HCT116 (cell line): ENCODE measurements around the gene MANEAL. TPM values are rescaled to one million over a fixed set of nuclear protein-coding genes. Genes with fewer than 3 reads are reported as not detected.

Source experiments
- ATAC-seq: fragments of 200-7000 bp; cut with Tn5 transposase; 2 replicates; pipeline ENCODE4 v1.9.1; 2020; ENCODE audit warnings: mild to moderate bottlenecking, moderate library complexity
- BruUV-seq: library from RNA; stranded (reverse); fragments of 400-500 nt; replicated peaks from 2 replicates; lab custom pipeline; 2021; lab: Mats Ljungman, UMichigan
- CTCF ChIA-PET: fragments of 300-600 bp; sonication (Branson Sonifier 250); formaldehyde crosslinking; loops from one replicate; lab custom pipeline; 2021; ENCODE audit warnings: antibody characterized with exemption; lab: Charles Lee
- POLR2A ChIA-PET: fragments of 300-600, 350-600 bp; sonication (Branson Sonifier 250); formaldehyde crosslinking; loops from one replicate; lab custom pipeline; 2021; ENCODE audit warnings: antibody characterized with exemption; lab: Charles Lee
- RAD21 ChIA-PET, 2 experiments: fragments of 300-600 bp; sonication (Branson Sonifier 250); formaldehyde crosslinking; loops; one replicate each; lab custom pipeline; 2023; ENCODE audit warnings: low total read pairs in 2 of 2; ENCODE audit not compliant: uncharacterized antibody in 2 of 2, unreplicated experiment in 2 of 2, low non-redundant PET in 1 of 2; lab: Charles Lee
- DNase-seq: peaks from one replicate; pipeline ENCODE4 v3.0.0-alpha.2; 2010; ENCODE audit warnings: low read depth, low spot score
- H2AFZ ChIP-seq: fragments of 200-600 bp; shearing (Covaris generic), sonication (generic); 2 replicates; pipeline ENCODE4 v1.6.1; 2017; ENCODE audit warnings: low read depth, mixed run types, mixed read lengths, antibody characterized with exemption, low read length; ENCODE audit not compliant: poor library complexity, severe bottlenecking
- H3K27ac ChIP-seq: 2 replicates; pipeline ENCODE4 v1.5.1; 2012; ENCODE audit warnings: low read depth, low read length
- H3K27me3 ChIP-seq: fragments of 200-600 bp; sonication (generic); 2 replicates; pipeline ENCODE4 v1.6.1; 2016; ENCODE audit warnings: mixed run types, low read length, mixed read lengths; ENCODE audit not compliant: insufficient read depth
- H3K36me3 ChIP-seq, 2 experiments: fragments of 200-500 bp in 1 of 2; fragments of 200-600 bp in 1 of 2; sonication (Bioruptor generic) in 1 of 2; sonication (generic) in 1 of 2; 2 replicates each; pipeline versions ENCODE4 v1.5.1 to v1.6.1; 2014 to 2016; ENCODE audit warnings: low read length in 2 of 2, inconsistent platforms in 1 of 2, mixed read lengths in 1 of 2, mixed run types in 1 of 2; ENCODE audit not compliant: insufficient read depth in 2 of 2, control insufficient read depth in 1 of 2
- H3K4me1 ChIP-seq, 2 experiments: fragments of 200-600 bp in 1 of 2; sonication (generic) in 1 of 2; 2 replicates each; pipeline versions ENCODE4 v1.5.1 to v1.6.1; 2012 to 2017; ENCODE audit warnings: low read length in 2 of 2, inconsistent platforms in 1 of 2, mild to moderate bottlenecking in 1 of 2, mixed read lengths in 1 of 2, mixed run types in 1 of 2, moderate library complexity in 1 of 2; ENCODE audit not compliant: insufficient read depth in 2 of 2, control insufficient read depth in 1 of 2
- H3K4me2 ChIP-seq: fragments of 200-600 bp; sonication (generic); 2 replicates; pipeline ENCODE4 v1.6.1; 2017; ENCODE audit warnings: mixed run types, low read length, mixed read lengths
- H3K4me3 ChIP-seq, 2 experiments: fragments of 200-600 bp in 1 of 2; sonication (generic) in 1 of 2; replicated peaks in 1 of 2; 2 replicates each; pipeline ENCODE4 v1.5.1; 2011 to 2016; ENCODE audit warnings: low read length in 2 of 2, control low read depth in 1 of 2, low read depth in 1 of 2, mild to moderate bottlenecking in 1 of 2, mixed read lengths in 1 of 2, mixed run types in 1 of 2
- H3K79me2 ChIP-seq: fragments of 200-600 bp; sonication (generic); 2 replicates; pipeline ENCODE4 v1.6.1; 2017; ENCODE audit warnings: mild to moderate bottlenecking, mixed run types, low read length, moderate library complexity, mixed read lengths; ENCODE audit not compliant: insufficient read depth
- H3K9ac ChIP-seq: fragments of 200-600 bp; sonication (generic); 2 replicates; pipeline ENCODE4 v1.6.1; 2016; ENCODE audit warnings: low read length, mixed read lengths
- H3K9me2 ChIP-seq: fragments of 200-600 bp; sonication (generic), shearing (Covaris generic); 2 replicates; pipeline ENCODE4 v1.6.1; 2017; ENCODE audit warnings: mixed run types, mild to moderate bottlenecking, moderate library complexity; ENCODE audit not compliant: insufficient read depth
- H3K9me3 ChIP-seq, 2 experiments: fragments of 200-500 bp in 1 of 2; fragments of 200-600 bp in 1 of 2; sonication (Bioruptor generic) in 1 of 2; sonication (generic) in 1 of 2; 2 replicates each; pipeline ENCODE4 v1.6.1; 2014 to 2017; ENCODE audit warnings: low read length in 2 of 2, mixed read lengths in 2 of 2, inconsistent platforms in 1 of 2, low read depth in 1 of 2, mild to moderate bottlenecking in 1 of 2, mixed run types in 1 of 2, moderate library complexity in 1 of 2; ENCODE audit not compliant: control insufficient read depth in 1 of 2, insufficient read depth in 1 of 2
- H4K20me1 ChIP-seq: fragments of 200-600 bp; sonication (generic), shearing (Covaris generic); 2 replicates; pipeline ENCODE4 v1.6.1; 2017; ENCODE audit warnings: mixed run types, mild to moderate bottlenecking, moderate library complexity; ENCODE audit not compliant: insufficient read depth
- CEBPB ChIP-seq: IDR thresholded peaks from 2 replicates; pipeline ENCODE4 v1.6.1; 2012; ENCODE audit warnings: low read depth
- CTCF ChIP-seq, 3 experiments: fragments of 200-600 bp in 1 of 3; sonication (generic) in 1 of 3; IDR thresholded peaks in 2 of 3; conservative IDR thresholded peaks in 1 of 3; 2 replicates each; pipeline ENCODE4 v1.5.1; 2012 to 2017; ENCODE audit warnings: low read depth in 2 of 3, low read length in 2 of 3, antibody characterized with exemption in 1 of 3, borderline replicate concordance in 1 of 3, control low read depth in 1 of 3, mild to moderate bottlenecking in 1 of 3, mixed read lengths in 1 of 3, mixed run types in 1 of 3, moderate library complexity in 1 of 3; ENCODE audit not compliant: insufficient read depth in 1 of 3
- EGR1 ChIP-seq: IDR thresholded peaks from 2 replicates; pipeline ENCODE4 v1.6.1; 2012; ENCODE audit warnings: low read depth
- ELF1 ChIP-seq: IDR thresholded peaks from 2 replicates; pipeline ENCODE4 v1.6.1; 2012; ENCODE audit warnings: low read depth, borderline replicate concordance
- EZH2 ChIP-seq: fragments of 200-600 bp; sonication (generic); IDR thresholded peaks from 2 replicates; pipeline ENCODE4 v1.6.1; 2017; ENCODE audit warnings: antibody characterized with exemption, mixed run types
- JUND ChIP-seq: IDR thresholded peaks from 2 replicates; pipeline ENCODE4 v1.6.1; 2012
- POLR2A ChIP-seq: IDR thresholded peaks from 2 replicates; pipeline ENCODE4 v1.7.0; 2011; ENCODE audit warnings: borderline replicate concordance; ENCODE audit not compliant: insufficient read depth, insufficient read length; ENCODE audit errors: extremely low read depth
- POLR2AphosphoS5 ChIP-seq: IDR thresholded peaks from 2 replicates; pipeline ENCODE4 v1.6.1; 2011; ENCODE audit warnings: mild to moderate bottlenecking, low read depth, low read length, moderate library complexity
- RAD21 ChIP-seq: IDR thresholded peaks from 2 replicates; pipeline ENCODE4 v1.6.1; 2012; ENCODE audit warnings: low read depth, mild to moderate bottlenecking
- SIN3A ChIP-seq: IDR thresholded peaks from 2 replicates; pipeline ENCODE4 v1.6.1; 2012; ENCODE audit warnings: low read depth
- SP1 ChIP-seq: IDR thresholded peaks from 2 replicates; pipeline ENCODE4 v1.6.1; 2012; ENCODE audit warnings: low read depth
- SRF ChIP-seq: IDR thresholded peaks from 2 replicates; pipeline ENCODE4 v1.6.1; 2012; ENCODE audit warnings: low read depth
- YY1 ChIP-seq: IDR thresholded peaks from 2 replicates; pipeline ENCODE4 v1.6.1; 2011; ENCODE audit warnings: low read length, low read depth, moderate library complexity, mild to moderate bottlenecking; ENCODE audit not compliant: insufficient replicate concordance; ENCODE audit errors: extremely low read depth
- ZFX ChIP-seq: fragments of 450-650 bp; IDR thresholded peaks from 2 replicates; pipeline ENCODE4 v1.6.1; 2017
- ZNF274 ChIP-seq: fragments of 200-500 bp; sonication (Bioruptor generic); IDR thresholded peaks from 2 replicates; pipeline ENCODE4 v1.6.1; 2014; ENCODE audit warnings: mild to moderate bottlenecking, low read depth, low read length, inconsistent platforms
- intact Hi-C: fragments of 100-400 bp; cut with micrococcal nuclease; formaldehyde crosslinking; loops from 2 replicates; pipeline ENCODE4 v1.10.0; 2022
- total RNA-seq: library from RNA; stranded (reverse); gene quantifications from one replicate; pipeline ENCODE4 v1.2.1, GENCODE V29; 2021; ENCODE audit not compliant: unreplicated experiment
- TF ChIP-seq, protein P1 (sequence below): IDR thresholded peaks from 2 replicates; pipeline ENCODE4 v1.6.1; 2012

MANEAL gene
- total RNA-seq, 1 experiment from 2014 or later, result 17.3 TPM

DNA sequence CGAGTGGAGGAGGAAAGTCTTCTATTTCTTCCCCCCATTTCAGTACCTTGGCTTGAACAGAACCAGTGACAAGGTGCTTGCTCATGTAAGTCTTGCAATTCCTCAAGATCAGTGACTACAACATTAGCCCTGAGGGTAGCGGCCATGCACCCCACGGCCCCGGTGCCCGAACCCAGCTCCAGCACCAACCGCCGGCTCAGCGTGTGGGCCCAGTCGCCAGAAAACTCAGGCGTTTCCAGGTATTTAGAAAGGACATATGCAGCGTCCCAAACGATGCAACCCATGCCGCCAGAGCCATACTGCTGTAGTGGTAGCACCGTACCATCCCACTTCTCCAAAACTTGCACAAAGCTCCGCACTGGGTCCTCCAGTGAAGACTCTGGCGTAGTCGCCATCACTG lies 11.2 kb upstream of the MANEAL start (continued):
- TF ChIP-seq ELF1 (no peak), SRF (no peak), SP1 (no peak), SIN3A (no peak)

GRCh38 chr1:37792943-37793686 lies 532 bp upstream of the MANEAL start:
- Histone ChIP-seq H3K27me3 (no peaks in the 10 kb centered on the region; the same call in 1 of the 2 replicates), H2AFZ (no peak overlapping the region), H3K4me2 (peak overlapping the region; percentile 91), H3K9me3 (no peaks in the 10 kb centered on the region), H3K4me3 (peak overlapping the region; percentile 42 to 63; a peak in 3 of 4 replicates), H3K9ac (0 out of 2 replicates have a peak overlapping the region, but pooled peaks have one; percentile 32), H3K79me2 (peaks cover 15% of the 10 kb centered on the region), H3K36me3 (peaks cover 0 to 4% of the 10 kb centered on the region in 2 experiments; a peak in 2 of 4 replicates), H3K4me1 (peaks cover 10 to 17% of the 10 kb centered on the region in 2 experiments; a peak in 3 of 4 replicates), H3K9me2 (no peaks in the 10 kb centered on the region), H4K20me1 (no peaks in the 10 kb centered on the region), H3K27ac (no peak overlapping the region)
- no TSS peak for BruUV-seq
- ATAC-seq (peak; percentile 4), DNase-seq (no peak)
- intact Hi-C loops, result loop anchor here (5.0 kb wide), 1 partner anchor 101 kb away; the partner anchor contains the start of gene CDCA8
- RAD21 ChIA-PET, result no interaction called here
- no peak for TF ChIP-seq CTCF (IDR thresholded peaks at IDR 0.05 in 2 of 3, conservative IDR thresholded peaks at IDR 0.05 in 1 of 3; ENCODE audit: borderline replicate concordance in 1 of 3, insufficient read depth in 1 of 3, low read depth in 2 of 3, low read length in 2 of 3)
- TF ChIP-seq ZFX, result no peak
- TF ChIP-seq EGR1, result no peak
- no peak for TF ChIP-seq EZH2
- no peak for TF ChIP-seq RAD21
- TF ChIP-seq SRF, result no peak
- no peak for TF ChIP-seq POLR2AphosphoS5
- no peak for TF ChIP-seq ELF1
- TF ChIP-seq, protein P1, sequence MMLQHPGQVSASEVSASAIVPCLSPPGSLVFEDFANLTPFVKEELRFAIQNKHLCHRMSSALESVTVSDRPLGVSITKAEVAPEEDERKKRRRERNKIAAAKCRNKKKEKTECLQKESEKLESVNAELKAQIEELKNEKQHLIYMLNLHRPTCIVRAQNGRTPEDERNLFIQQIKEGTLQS, result no peak
- no peak for TF ChIP-seq JUND
- no peak for TF ChIP-seq YY1
- no peak for TF ChIP-seq POLR2A
- no peak for TF ChIP-seq ZNF274
- TF ChIP-seq CEBPB, result no peak
- CTCF ChIA-PET, result no interaction called here
- POLR2A ChIA-PET, result no interaction called here
